ENCODE data around the gene CLIP1. TPM values are rescaled to one million over a fixed set of nuclear protein-coding genes. Genes with fewer than 3 reads are reported as not detected.

CLIP1 gene
- total and polyA plus RNA-seq, 2 of the 13 experiments (the other 11 are each of a cell fraction or from before 2014, with no cell fraction given) = 28.9 to 43.7 TPM

GRCh38 chr12:122423258-122424165 is 1.0 kb upstream of the CLIP1 start:
- H3K4me1 ChIP-seq (ENCODE audit: insufficient read depth, low read length) = peaks cover 61% of the 10 kb centered on the region
- DNase-seq (ENCODE audit: low spot score) = peak; percentile 64
- POLR2A ChIA-PET = interaction anchor here (0.6 to 8.6 kb wide), 8 partner anchors 12 to 77 kb away, joined by 3 to 127 read pairs (median 6); partner anchors contain the start of gene ZCCHC8
- no peaks in the 10 kb centered on the region for H4K20me1 ChIP-seq (ENCODE audit: insufficient read depth, low read length)
- H3K4me2 ChIP-seq (ENCODE audit: low read depth, low read length) = peak overlapping the region; percentile 100
- WGBS (ENCODE audit: low lambda C conversion rate) = 5% methylated on average over 17 of the region's 21 CpGs
- TSS peak; percentile 80 for BruUV-seq (replicated peaks)
- peaks cover 31% of the 10 kb centered on the region for H3K79me2 ChIP-seq (ENCODE audit: insufficient read depth, low read length)
- peak overlapping the region; percentile 73 for H3K27ac ChIP-seq (ENCODE audit: extremely low read length, insufficient read depth, low read length)
- ATAC-seq = peak; percentile 64
- in situ Hi-C loops (cut with HindIII; ENCODE audit: extremely low pct_ligation_motif_present, low pct_unique_long_range_greater_than_20kb) = no loop called here
- H3K4me3 ChIP-seq (replicated peaks in 1 of 3; ENCODE audit: insufficient read depth in 1 of 3, low read depth in 2 of 3, low read length in 3 of 3) = peak overlapping the region; percentile 66 to 82 (median 81)
- no peaks in the 10 kb centered on the region for H3K9me3 ChIP-seq (ENCODE audit: low read length)
- no peaks in the 10 kb centered on the region for H3K36me3 ChIP-seq (replicated peaks in 1 of 2; ENCODE audit: control insufficient read depth in 1 of 2, insufficient read depth in 2 of 2, low read length in 2 of 2)
- FAIRE-seq = peak; percentile 85
- no peaks in the 10 kb centered on the region; a peak in 1 of 5 replicates for H3K27me3 ChIP-seq (ENCODE audit: control insufficient read depth in 1 of 2, insufficient read depth in 2 of 2, low read length in 2 of 2)
- intact Hi-C loops (cut with micrococcal nuclease; ENCODE audit: unreplicated experiment) = loop anchor here (1.0 kb wide), 1 partner anchor 48 kb away; no protein-coding TSS in a partner anchor
- H2AFZ ChIP-seq (ENCODE audit: low read length) = peak overlapping the region; percentile 11
- CTCF ChIA-PET (ENCODE audit: low intra/inter-chr PET ratio, low total read pairs) = no interaction called here
- peak overlapping the region; percentile 84 for H3K9ac ChIP-seq (ENCODE audit: insufficient read depth, low read depth, low read length)
- no peak for TF ChIP-seq CENPT (CRISPR knock-in tag; IDR thresholded peaks at IDR 0.05; ENCODE audit: low read depth)
- TF ChIP-seq, protein P1, sequence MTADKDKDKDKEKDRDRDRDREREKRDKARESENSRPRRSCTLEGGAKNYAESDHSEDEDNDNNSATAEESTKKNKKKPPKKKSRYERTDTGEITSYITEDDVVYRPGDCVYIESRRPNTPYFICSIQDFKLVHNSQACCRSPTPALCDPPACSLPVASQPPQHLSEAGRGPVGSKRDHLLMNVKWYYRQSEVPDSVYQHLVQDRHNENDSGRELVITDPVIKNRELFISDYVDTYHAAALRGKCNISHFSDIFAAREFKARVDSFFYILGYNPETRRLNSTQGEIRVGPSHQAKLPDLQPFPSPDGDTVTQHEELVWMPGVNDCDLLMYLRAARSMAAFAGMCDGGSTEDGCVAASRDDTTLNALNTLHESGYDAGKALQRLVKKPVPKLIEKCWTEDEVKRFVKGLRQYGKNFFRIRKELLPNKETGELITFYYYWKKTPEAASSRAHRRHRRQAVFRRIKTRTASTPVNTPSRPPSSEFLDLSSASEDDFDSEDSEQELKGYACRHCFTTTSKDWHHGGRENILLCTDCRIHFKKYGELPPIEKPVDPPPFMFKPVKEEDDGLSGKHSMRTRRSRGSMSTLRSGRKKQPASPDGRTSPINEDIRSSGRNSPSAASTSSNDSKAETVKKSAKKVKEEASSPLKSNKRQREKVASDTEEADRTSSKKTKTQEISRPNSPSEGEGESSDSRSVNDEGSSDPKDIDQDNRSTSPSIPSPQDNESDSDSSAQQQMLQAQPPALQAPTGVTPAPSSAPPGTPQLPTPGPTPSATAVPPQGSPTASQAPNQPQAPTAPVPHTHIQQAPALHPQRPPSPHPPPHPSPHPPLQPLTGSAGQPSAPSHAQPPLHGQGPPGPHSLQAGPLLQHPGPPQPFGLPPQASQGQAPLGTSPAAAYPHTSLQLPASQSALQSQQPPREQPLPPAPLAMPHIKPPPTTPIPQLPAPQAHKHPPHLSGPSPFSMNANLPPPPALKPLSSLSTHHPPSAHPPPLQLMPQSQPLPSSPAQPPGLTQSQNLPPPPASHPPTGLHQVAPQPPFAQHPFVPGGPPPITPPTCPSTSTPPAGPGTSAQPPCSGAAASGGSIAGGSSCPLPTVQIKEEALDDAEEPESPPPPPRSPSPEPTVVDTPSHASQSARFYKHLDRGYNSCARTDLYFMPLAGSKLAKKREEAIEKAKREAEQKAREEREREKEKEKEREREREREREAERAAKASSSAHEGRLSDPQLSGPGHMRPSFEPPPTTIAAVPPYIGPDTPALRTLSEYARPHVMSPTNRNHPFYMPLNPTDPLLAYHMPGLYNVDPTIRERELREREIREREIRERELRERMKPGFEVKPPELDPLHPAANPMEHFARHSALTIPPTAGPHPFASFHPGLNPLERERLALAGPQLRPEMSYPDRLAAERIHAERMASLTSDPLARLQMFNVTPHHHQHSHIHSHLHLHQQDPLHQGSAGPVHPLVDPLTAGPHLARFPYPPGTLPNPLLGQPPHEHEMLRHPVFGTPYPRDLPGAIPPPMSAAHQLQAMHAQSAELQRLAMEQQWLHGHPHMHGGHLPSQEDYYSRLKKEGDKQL (CRISPR knock-in tag; IDR thresholded peaks at IDR 0.05; ENCODE audit: low read depth) = no peak
- no peak for TF ChIP-seq JARID2 (CRISPR knock-in tag; IDR thresholded peaks at IDR 0.05; ENCODE audit: insufficient replicate concordance)
- no peak for TF ChIP-seq LRRFIP1 (CRISPR knock-in tag; conservative IDR thresholded peaks at IDR 0.05)
- no peak for TF ChIP-seq JUNB (CRISPR knock-in tag; IDR thresholded peaks at IDR 0.05; ENCODE audit: borderline replicate concordance)
- no peak for TF ChIP-seq NONO (IDR thresholded peaks at IDR 0.05)
- TF ChIP-seq NONO (CRISPR knock-in tag; conservative IDR thresholded peaks at IDR 0.05) = no peak
- TF ChIP-seq SRSF1 (optimal IDR thresholded peaks at IDR 0.05; ENCODE audit: low read depth, low read length) = no peak
- peak; percentile 73 for TF ChIP-seq ZNF605 (CRISPR knock-in tag; IDR thresholded peaks at IDR 0.05)
- 0 out of 2 replicates have a peak, but pooled peaks have one; percentile 11 for TF ChIP-seq ZFP90 (CRISPR knock-in tag; IDR thresholded peaks at IDR 0.05; ENCODE audit: borderline replicate concordance)
- TF ChIP-seq PPARG (CRISPR knock-in tag; conservative IDR thresholded peaks at IDR 0.05) = no peak
- TF ChIP-seq ATF5 (CRISPR knock-in tag; IDR thresholded peaks at IDR 0.05; ENCODE audit: low read depth) = 0 out of 2 replicates have a peak, but pooled peaks have one; percentile 31
